Activated CD4-positive, alpha-beta memory T cell treated with anti-CD3 and anti-CD28 coated beads for 36 hours (primary cell): Measurements from ENCODE around the gene DENND10. TPM values are rescaled to one million over a fixed set of nuclear protein-coding genes. Genes with fewer than 3 reads are reported as not detected.
"Not testable (repeated sequence)": the region's sequence is repeated elsewhere in the genome, so short reads cannot be mapped to it uniquely, and the experiment has no call there.

Experiments
- CTCF ChIA-PET: fragments of 350-600 bp; sonication (Branson Sonifier 250); formaldehyde crosslinking; loops from one replicate; lab custom pipeline; 2021; ENCODE audit warnings: antibody characterized with exemption, inconsistent platforms; lab: Charles Lee
- POLR2A ChIA-PET: fragments of 350-600 bp; sonication (Branson Sonifier 250); formaldehyde crosslinking; loops from one replicate; lab custom pipeline; 2021; ENCODE audit warnings: antibody characterized with exemption; lab: Charles Lee
- DNase-seq: peaks from one replicate; pipeline ENCODE4 v3.0.0-alpha.2; 2020
- H3K27ac Mint-ChIP-seq: one replicate; pipeline ENCODE4 v1.8.0; 2021; ENCODE audit warnings: mixed read lengths
- H3K27me3 Mint-ChIP-seq: one replicate; pipeline ENCODE4 v1.8.0; 2021; ENCODE audit warnings: mixed read lengths
- H3K36me3 Mint-ChIP-seq: one replicate; pipeline ENCODE4 v1.8.0; 2021; ENCODE audit warnings: mixed read lengths
- H3K4me1 Mint-ChIP-seq: one replicate; pipeline ENCODE4 v1.8.0; 2021; ENCODE audit warnings: low read depth, mixed read lengths
- H3K4me3 Mint-ChIP-seq: one replicate; pipeline ENCODE4 v1.8.0; 2021; ENCODE audit warnings: mild to moderate bottlenecking, mixed read lengths
- H3K9me3 Mint-ChIP-seq: one replicate; pipeline ENCODE4 v1.8.0; 2021; ENCODE audit warnings: mixed read lengths
- intact Hi-C: fragments of 100-400 bp; cut with micrococcal nuclease; formaldehyde crosslinking; loops from one replicate; pipeline ENCODE4 v1.15.1; 2023
- total RNA-seq, 2 experiments: library from RNA; stranded (reverse); gene quantifications; one replicate each; pipeline ENCODE4 v1.2.3, GENCODE V29; 2021

The DENND10 gene
- total RNA-seq, 2 experiments from 2014 or later: 29.8 to 31.4 TPM

DNA sequence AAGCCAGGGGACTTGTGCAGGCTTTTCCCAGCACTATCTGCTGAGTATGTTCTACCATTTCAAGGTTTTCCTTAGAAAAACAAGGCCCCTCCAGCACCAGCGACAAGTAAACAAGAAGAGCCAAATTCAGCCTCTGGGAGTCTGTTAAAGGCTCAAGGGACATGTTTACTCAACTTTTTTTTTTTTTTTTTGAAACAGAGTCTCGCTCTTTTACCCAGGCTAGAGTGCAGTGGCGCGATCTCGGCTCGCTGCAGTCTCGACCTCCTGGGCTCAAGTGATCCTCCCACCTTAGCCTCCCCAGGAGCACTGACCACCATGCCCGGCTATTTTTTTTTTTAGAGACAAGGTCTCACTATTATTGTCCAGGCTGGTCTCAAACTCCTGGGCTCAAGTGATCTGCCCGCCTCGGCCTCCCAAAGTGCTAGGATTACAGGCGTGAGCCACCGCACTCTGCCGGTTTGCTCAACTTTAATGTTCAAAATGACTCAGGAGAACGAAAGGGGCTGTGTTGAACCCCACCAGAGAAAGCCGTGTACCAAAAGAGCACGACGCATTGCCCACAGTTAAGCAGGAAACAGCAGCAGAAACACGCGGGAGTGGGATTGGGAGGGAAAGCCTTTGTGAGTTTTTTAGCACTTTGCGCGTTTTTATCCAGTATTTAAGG, 73.9 kb downstream of the DENND10 start:
- ChIA-PET POLR2A (no interaction called here), CTCF (no interaction called here)
- H3K27me3 Mint-ChIP-seq: no peaks in the 10 kb centered on the region
- peaks cover 34% of the 10 kb centered on the region for H3K4me1 Mint-ChIP-seq
- H3K36me3 Mint-ChIP-seq: peaks cover 29% of the 10 kb centered on the region
- no peaks in the 10 kb centered on the region for H3K9me3 Mint-ChIP-seq
- H3K27ac Mint-ChIP-seq: peak overlapping the region; percentile 94
- H3K4me3 Mint-ChIP-seq: peak overlapping the region; percentile 88
- DNase-seq: peak; percentile 73
- intact Hi-C loops: loop anchor here (1.0 to 5.0 kb wide), 5 partner anchors 13 to 364 kb away; partner anchors contain the start of genes EIF3A, GRK5, RGS10 and SFXN4

DNA sequence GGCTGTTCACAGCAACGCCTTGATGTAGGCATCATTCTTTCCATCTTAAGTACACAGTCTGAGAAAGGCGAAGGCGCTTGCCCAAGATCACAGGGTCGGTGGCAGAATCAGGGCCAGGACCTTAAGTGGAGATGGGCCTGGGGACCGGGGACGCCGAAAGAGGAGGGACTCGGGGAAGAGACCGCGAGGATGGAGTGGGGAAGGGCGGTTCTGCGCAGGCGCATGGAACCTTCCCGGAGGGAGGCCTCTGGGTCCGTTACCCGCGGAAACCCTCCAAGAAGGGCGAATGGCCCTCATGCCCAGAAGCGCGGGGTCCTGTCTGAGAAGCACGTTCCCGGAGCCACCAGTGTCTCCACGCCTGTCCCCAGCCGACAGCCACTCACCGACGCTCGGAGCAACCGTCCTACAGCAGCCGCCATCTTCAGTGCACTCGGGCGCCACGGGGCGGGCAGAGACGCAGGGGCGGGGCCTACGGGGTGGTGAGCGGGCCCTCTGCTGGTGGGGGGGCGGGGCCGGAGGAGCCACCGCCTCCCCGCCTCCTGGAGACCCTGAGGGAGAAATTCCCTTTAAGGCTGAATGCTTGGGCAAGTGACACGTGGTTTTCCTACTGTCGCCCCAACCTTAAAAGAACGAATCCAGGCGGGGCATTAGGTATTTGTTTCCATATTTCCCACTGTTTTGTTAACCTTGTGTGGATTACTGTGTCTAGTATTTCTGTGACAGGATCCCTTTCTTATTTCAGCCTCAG, 74.6 kb downstream of the DENND10 start, which contains the start of gene PRDX3:
Gene PRDX3 (minus strand): TSS at position 441 of the 748 bp plus-strand sequence. CDS start 22 bp downstream, at position 419.
- Mint-ChIP-seq H3K9me3 (no peaks in the 10 kb centered on the region), H3K4me1 (peaks cover 35% of the 10 kb centered on the region), H3K27ac (peak within 1 kb of the TSS; percentile 94), H3K4me3 (peak within 1 kb of the TSS; percentile 88), H3K27me3 (no peaks in the 10 kb centered on the region), H3K36me3 (peaks cover 28% of the 10 kb centered on the region)
- DNase-seq: peak; percentile 96
- intact Hi-C loops: loop anchor here (1.0 to 5.0 kb wide), 5 partner anchors 13 to 364 kb away; partner anchors contain the start of genes EIF3A, GRK5, RGS10 and SFXN4
- ChIA-PET POLR2A (interaction anchor here (0.9 to 1.3 kb wide), 3 partner anchors 13 to 47 kb away, joined by 3 to 4 read pairs (median 3); partner anchors contain the start of genes GRK5 and SFXN4), CTCF (interaction anchor here (1.0 to 1.8 kb wide), 5 partner anchors 19 to 47 kb away, joined by 3 to 8 read pairs (median 4); partner anchors contain the start of gene GRK5)

DNA sequence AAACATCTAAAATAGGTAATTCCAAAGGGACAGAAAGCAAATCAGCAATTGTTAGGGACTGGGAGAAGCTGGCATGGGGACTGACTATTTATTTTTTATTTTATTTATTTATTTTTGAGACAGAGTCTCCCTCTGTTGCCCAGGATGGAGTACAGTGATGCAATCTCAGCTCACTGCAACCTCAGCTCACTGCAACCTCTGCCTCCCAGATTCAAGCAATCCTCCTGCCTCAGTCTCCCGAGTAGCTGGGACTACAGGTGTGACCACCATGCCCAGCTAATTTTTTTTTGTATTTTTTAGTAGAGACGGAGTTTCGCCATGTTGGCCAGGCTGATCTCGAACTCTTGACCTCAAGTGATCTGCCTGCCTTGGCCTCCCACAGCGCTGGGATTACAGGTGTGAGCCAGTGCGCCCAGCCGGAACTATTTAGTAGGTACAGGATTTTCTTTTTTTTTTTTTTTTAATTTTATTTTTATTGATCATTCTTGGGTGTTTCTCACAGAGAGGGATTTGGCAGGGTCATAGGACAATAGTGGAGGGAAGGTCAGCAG, 77.0 kb downstream of the DENND10 start:
- DNase-seq, intact Hi-C loops, H3K4me3 Mint-ChIP-seq, H3K9me3 Mint-ChIP-seq, H3K27me3 Mint-ChIP-seq, H3K27ac Mint-ChIP-seq: not testable (repeated sequence)
- Mint-ChIP-seq H3K4me1 (peaks cover 39% of the 10 kb centered on the region), H3K36me3 (peaks cover 18% of the 10 kb centered on the region)
- CTCF ChIA-PET: interaction anchor here (1.1 to 1.5 kb wide), 5 partner anchors 9 to 121 kb away, joined by 3 to 5 read pairs (median 4); no protein-coding TSS in a partner anchor
- POLR2A ChIA-PET: interaction anchor here (0.6 kb wide), 1 partner anchor 13 kb away, joined by 3 read pairs; no protein-coding TSS in a partner anchor

DNA sequence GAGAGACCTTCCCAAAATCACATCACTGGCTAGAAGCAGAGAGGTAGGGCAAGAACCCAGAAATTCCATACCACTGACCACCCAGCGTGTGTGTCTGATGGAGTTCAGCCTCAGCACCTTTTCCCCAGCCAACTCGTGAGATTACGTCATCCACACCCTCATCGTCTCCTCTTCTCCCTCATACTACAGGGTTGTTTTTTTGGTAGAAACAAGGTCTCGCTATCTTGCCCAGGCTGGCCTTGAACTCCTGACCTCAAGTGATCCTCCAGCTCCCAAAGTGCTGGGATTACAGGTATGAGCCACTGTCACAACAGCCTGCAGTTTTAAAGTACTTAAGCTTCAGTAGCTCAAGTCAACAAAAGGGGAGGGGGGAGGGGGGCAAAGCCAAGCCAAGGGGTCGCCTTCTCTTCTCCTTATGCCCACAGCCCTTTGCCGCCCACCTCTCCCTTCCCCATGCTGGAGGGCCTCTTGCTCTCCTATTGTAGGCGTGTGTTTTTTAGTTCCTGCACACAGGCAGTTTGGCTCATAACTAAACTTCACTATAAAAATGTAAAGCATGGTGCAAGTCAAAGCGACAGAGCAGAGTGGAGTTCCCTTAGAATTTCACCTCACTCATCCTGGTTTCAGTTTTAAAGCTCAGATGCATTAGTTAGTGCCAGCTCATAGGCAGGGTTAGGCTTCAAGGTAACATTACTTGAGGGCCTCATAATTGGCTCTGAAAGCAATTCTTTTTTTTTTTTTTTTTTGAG, 79.9 kb downstream of the DENND10 start:
- Mint-ChIP-seq H3K4me3 (no peak overlapping the region), H3K27me3 (no peaks in the 10 kb centered on the region), H3K36me3 (no peaks in the 10 kb centered on the region), H3K27ac (peak overlapping the region; percentile 70), H3K4me1 (peaks cover 18% of the 10 kb centered on the region), H3K9me3 (no peaks in the 10 kb centered on the region)
- POLR2A ChIA-PET: interaction anchor here (0.6 kb wide), 1 partner anchor 313 kb away, joined by 3 read pairs; no protein-coding TSS in a partner anchor
- intact Hi-C loops: loop anchor here (1.0 kb wide), 1 partner anchor 8 kb away; no protein-coding TSS in a partner anchor
- CTCF ChIA-PET: interaction anchor here (0.7 to 1.5 kb wide), 5 partner anchors 11 to 130 kb away, joined by 3 to 8 read pairs (median 5); partner anchors contain the start of gene GRK5
- DNase-seq: peak; percentile 58

Other genes starting within 250 kb of the DENND10 start
- gene NANOS1, start 74.4 kb upstream of the DENND10 start, total RNA-seq: under 1 TPM; 0.15 to 0.31 TPM
- 100 to 1,000 TPM; 143 to 148 TPM for gene EIF3A, start 23.3 kb upstream of the DENND10 start, total RNA-seq
- gene SFXN4, start 61.6 kb downstream of the DENND10 start, total RNA-seq: 10 to 100 TPM; 38.3 to 38.7 TPM
- 100 to 1,000 TPM; 173 to 182 TPM for gene PRDX3, start 74.7 kb downstream of the DENND10 start, total RNA-seq
- 10 to 100 TPM; 22.7 to 23.0 TPM for gene GRK5, start 103.5 kb downstream of the DENND10 start, total RNA-seq